Measurements from ENCODE around the gene QRICH2. TPM values are rescaled to one million over a fixed set of nuclear protein-coding genes. Genes with fewer than 3 reads are reported as not detected.

QRICH2 gene
- total RNA-seq, 4 donors from 2014 or later = 1.2 to 1.8 (median 1.6) TPM

DNA sequence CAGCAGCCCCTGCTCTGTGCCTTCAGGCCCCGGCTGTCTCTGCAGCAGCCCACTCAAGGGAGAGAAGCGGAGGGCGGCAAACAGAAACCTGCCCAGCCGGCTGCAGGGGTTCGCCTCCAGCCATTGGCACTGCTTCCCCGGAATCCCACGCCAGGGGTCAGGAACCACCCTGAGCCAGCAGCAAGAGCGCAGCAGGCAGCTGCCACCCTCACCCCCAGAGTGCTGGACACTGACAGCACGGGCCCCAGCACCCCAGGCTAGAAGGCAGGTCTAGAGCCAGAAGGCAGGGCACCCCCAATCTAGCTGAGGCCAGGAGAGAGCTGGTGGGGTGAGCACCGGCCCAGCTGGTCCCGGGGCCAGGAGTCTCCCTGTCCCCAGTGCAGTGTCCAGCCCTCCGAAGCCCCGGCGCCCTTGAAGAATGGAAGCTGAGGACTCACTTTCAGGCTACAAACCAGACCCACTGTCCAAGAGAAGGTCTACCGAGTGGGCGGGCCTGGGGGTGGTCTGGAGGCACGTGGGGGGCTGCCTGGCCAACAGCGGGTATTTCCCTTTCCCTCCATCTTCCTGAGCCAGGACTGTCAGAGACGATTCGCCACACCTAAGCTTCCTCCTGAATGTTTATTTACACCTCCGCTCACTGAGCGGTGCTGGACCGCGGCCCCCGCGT, 34.5 kb downstream of the QRICH2 start:
- DNase-seq (ENCODE audit: low spot score) (no peak), ATAC-seq (ENCODE audit: low FRiP score) (no peak)
- TF ChIP-seq, protein P1, sequence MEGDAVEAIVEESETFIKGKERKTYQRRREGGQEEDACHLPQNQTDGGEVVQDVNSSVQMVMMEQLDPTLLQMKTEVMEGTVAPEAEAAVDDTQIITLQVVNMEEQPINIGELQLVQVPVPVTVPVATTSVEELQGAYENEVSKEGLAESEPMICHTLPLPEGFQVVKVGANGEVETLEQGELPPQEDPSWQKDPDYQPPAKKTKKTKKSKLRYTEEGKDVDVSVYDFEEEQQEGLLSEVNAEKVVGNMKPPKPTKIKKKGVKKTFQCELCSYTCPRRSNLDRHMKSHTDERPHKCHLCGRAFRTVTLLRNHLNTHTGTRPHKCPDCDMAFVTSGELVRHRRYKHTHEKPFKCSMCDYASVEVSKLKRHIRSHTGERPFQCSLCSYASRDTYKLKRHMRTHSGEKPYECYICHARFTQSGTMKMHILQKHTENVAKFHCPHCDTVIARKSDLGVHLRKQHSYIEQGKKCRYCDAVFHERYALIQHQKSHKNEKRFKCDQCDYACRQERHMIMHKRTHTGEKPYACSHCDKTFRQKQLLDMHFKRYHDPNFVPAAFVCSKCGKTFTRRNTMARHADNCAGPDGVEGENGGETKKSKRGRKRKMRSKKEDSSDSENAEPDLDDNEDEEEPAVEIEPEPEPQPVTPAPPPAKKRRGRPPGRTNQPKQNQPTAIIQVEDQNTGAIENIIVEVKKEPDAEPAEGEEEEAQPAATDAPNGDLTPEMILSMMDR (IDR thresholded peaks at IDR 0.05) = no peak

DNA sequence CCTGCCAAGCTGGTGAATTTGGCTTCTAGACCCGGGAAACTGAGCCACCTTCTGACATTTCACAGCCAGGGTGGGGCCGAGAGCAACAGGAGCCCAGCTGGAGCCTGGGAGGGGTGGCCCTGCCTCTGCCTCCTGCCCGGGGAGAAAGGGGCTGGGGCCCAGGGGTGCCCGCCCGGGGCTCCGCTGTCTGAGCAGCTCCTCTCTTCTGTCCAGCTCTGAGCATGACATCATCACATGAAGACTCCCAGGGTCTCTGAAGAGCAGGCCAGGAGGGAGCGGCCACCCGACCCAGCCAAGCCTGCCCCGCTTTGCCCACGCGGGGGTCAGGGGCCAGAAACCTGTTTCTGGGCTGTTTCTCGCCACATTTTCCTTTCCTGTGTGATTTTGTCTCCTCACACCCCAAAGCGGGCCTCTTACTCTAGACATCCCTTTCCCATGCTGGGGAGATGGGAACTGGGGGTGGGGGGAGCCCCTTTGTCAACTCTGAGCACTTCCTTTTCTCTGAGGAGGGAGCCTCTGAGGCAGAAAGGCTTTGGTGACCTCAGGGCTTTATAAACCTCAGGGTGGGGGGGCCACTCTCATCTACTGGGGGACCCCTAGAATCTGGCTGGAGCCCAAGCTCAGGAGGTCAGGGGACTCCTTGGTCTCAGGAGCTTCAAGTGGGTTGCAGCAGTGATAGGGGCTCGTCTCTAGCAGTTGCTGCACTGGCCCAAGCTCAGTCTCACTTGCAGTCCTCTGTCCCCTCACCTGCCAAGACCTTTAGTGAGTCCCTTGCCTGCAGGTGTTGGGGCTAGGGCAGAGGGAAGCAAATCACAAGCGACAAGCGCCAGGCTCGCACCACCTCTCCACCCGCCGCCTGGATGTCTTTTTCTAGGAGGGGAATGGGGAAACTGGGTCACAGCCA, 35.3 kb downstream of the QRICH2 start:
- TF ChIP-seq, protein P1 (IDR thresholded peaks at IDR 0.05) = no peak
- peak; percentile 12 for ATAC-seq (ENCODE audit: low FRiP score)

DNA sequence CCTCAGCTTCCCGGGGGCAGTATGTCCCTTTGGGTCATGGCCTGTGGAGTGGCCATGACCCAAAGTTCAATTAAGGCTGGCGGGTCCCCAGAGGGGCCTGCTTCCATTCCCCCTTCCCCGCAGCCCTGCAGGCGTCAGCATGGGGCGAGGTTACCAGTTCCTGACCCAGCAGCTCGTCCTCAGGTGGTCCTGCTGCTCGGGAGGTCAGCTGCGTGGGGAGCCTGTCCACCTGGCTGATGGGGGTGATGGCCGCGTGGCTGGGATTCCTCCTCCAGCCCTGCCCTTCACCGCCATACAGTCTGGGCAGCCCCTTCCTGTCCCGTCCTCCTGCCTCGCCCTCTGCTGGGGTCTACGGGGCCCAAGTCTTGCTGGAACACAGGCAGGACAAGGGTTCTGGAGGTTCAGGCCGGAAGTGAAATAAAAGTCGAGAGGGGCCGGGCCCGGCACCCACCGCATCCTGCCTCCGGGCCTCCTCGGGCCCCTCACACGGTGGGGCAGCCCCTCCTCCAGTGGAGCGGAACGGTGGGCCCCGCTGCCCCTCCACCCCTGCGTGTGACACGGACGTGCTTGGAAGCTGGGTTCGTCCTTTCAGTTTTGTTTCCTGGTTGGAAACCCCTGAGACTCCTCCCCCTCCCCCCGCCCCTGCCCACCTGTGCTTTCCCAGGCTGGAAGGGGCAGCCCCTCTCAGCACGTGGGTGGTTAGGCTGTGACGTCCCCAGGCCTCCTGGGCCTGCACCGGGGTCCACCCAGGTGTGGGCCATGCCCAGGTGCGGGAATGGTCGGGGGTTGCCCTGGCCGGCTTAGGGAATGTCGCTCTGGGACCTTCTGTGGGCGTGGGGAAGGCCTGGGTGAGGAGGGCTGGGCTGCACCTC, 36.2 kb downstream of the QRICH2 start:
- ATAC-seq (ENCODE audit: low FRiP score) (peak; percentile 34), DNase-seq (ENCODE audit: low spot score) (no peak)
- TF ChIP-seq, protein P1 (IDR thresholded peaks at IDR 0.05) = no peak

More for the DNA sequence above, 35.3 kb downstream of the QRICH2 start:
- no peak for DNase-seq (ENCODE audit: low spot score)

DNA sequence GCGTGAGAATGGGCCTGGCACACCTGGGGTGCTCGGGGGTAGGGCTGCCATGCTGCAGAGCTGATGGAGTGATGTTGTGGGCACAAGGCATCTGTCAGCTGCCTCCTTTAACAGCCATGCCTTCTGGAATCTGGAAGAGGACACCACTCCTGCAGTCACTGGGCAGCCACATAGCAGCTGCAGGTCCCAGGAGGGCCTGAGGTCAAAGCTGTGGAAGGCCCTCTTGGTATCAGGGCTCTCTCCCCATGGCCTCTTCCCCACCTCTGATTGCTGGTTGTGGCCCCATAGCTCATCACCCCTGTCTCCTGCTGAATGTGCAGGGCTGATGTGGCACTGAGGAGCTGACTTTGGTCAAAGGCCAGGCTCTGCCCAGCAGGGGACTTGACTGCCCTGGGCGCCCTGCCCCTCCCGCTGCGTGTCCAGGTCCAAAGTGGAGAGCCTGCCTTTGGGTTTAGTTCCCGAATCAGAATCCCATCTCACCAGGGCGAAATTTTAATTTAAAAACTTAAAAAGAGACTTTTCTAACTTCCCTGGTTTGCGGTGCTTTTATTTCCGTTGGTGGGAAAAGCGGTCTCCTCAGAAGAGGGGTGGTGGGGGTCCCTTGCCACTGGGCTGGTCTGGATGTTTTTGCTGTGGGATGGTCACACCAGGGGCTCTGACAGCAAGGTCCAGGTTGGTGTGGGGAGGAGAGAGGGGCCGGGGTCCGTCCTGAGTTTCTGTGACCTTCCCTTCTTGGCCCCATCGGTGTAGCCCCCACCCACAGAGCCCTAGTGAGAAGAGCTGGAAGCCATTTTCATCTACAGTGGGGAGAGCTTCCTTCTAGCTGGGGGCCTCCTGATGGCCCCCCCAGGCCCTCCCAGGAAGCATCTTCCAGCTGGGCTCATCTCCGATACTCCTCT, 37.1 kb downstream of the QRICH2 start:
- TF ChIP-seq, protein P1 (IDR thresholded peaks at IDR 0.05) = no peak
- DNase-seq (ENCODE audit: low spot score) (no peak), ATAC-seq (ENCODE audit: low FRiP score) (no peak)

DNA sequence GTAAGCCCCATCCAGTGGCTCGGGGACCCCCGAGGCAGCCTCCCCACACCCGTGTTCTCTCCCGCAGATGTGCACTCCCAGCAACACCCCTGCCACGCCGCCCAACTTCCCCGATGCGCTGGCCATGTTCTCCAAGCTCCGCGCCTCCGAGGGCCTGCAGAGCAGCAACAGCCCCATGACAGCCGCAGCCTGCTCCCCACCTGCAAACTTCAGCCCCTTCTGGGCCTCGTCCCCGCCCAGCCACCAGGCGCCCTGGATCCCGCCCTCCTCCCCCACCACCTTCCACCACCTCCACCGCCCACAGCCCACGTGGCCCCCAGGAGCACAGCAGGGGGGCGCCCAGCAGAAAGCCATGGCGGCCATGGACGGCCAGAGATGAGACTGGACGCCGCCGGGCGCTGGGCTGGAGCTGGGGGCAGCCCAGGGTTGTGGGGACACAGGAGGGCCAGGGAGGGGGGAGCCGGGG, 37.9 kb downstream of the QRICH2 start:
- TF ChIP-seq, protein P1 (IDR thresholded peaks at IDR 0.05) = no peak
- no peak for ATAC-seq (ENCODE audit: low FRiP score)
- DNase-seq (ENCODE audit: low spot score) = no peak

All from omental fat pad (tissue), 4 donors.